Endothelial cell of hepatic sinusoid (primary cell): ENCODE results near the gene PECR.
"Not testable (repeated sequence)": the region's sequence is repeated elsewhere in the genome, so short reads cannot be mapped to it uniquely, and the experiment has no call there.

ENCODE experiments used
- in situ Hi-C: cut with HindIII; loops from 2 replicates; pipeline ENCODE4 v1.10.0; 2017; ENCODE audit warnings: low sequenced_read_pairs

The PECR gene

DNA sequence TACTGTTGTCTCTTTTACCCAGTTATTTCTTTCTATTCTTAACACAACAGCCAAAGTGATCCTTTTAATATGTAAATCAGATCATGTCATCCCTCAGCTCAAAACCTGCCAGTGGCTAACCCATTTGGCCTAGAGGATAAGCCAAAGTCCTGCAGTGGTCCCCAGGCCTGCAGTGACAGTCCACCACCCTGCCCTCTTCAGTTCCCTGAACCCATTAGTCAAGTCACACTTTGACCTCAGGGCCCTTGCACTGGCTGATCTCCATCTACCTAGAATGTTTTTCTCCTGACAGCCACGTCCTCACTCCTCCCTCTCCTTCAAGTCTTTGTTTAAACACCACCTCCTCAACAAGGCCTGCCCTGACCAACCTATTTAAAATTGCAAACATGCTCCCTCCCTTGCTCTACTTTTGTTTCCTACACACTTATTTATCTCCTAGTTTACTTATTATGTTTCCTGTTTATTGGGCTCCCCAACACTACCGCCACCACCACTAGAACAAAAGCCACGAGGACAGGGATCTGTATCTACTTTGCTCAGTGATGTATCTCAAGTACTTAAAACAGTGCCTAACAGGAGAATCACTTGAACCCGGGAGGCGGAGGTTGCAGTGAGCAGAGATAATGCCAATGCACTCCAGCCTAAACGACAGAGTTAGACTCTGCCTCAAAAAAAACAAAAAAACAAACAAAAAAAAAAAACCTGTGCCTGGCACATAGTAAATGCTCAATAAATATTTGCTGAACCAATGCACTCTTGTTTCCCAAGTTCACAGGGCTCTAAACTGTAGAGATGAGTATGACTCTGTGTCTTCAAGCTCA lies 77.5 kb downstream of the PECR start:
- in situ Hi-C loops: no loop called here

DNA sequence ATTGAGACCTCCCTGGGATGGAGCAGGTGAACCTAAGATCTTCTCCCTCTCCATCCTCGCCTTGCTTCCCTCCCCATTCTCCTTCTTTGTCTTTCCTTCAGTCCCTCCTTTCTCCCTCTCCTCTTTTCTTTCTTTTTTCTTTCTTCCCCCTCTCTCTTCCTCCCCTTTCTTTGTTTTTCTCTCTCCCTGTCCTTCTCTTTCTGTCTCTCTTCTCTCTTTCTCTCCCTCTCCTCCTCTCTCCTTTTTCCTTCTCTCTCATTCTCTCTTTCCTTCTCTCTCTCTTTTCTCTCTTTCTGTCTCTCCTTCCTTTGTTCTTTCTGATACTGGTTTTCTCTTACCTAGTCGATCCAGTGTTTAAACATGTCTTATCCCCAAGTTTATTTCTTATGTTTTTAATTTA lies 78.9 kb downstream of the PECR start:
- in situ Hi-C loops: no loop called here

- in situ Hi-C loops: no loop called here
These were observed 79.4 kb downstream of the PECR start for GRCh38 chr2:216002101-216002678.

DNA sequence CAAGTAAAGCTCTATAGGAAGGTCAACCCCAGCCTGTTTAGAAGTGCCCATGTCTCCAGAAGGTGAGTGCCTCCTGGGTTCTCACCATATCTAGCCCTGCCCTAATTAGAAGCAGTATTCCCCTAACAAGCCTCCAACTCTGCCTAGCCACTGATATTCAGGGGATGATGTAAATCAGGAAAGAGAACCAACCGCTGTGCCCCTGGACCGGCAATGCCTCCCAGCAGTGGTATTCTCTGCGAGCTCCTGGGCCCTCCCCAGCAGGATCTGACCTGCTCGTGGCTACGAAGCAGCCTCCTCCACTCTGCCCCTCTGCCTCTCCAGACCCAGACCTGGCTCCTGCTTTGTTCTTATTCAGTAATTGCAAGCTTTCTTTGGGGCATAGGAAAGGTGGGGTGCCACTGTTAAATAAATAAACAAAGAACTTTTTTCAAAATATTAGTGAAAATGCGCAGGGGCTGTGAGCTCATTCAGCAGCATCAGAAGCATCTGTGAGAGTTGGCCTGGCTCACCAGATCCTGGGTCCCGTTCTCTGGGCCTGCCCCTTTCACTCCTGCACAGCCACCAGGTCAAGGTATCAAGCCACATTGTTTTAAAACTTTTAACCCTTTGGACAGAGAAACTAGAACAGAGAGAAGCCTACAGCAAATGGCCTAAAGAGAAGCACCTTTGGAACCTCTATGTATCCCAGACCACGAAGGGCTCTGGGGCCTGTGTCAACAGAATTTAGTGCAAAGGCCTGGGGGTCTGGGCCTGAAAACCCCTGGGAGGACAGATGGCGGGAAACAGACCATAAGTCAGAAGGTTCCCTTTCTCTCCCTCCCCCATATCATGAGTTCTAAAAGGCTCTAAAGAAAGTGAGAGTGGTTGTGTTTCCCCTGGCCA lies 80.2 kb downstream of the PECR start:
- in situ Hi-C loops: no loop called here

GRCh38 chr2:215998636-215999035 lies 83.0 kb downstream of the PECR start:
- in situ Hi-C loops: no loop called here

GRCh38 chr2:215997219-215997618 lies 84.4 kb downstream of the PECR start:
- in situ Hi-C loops: no loop called here

DNA sequence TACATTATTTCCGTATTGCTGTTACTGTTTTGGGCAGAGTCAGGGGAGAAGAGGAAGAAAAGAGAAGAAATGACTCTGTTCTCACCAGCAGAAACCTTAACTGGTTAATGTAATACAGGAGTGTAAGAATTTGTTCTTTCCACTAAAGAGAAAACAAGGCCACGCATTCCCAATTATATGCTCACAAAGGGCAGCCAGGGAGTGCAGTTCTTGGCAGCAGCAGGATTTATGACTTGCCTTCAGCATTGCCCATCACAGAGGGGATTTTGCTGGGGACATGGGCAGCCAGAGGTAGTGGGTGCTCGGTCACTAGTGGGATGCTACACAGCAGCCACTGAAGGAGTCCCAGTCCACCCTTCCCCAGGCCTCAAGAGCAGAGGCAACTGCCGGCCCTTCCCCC lies 86.7 kb downstream of the PECR start:
- in situ Hi-C loops: no loop called here

DNA sequence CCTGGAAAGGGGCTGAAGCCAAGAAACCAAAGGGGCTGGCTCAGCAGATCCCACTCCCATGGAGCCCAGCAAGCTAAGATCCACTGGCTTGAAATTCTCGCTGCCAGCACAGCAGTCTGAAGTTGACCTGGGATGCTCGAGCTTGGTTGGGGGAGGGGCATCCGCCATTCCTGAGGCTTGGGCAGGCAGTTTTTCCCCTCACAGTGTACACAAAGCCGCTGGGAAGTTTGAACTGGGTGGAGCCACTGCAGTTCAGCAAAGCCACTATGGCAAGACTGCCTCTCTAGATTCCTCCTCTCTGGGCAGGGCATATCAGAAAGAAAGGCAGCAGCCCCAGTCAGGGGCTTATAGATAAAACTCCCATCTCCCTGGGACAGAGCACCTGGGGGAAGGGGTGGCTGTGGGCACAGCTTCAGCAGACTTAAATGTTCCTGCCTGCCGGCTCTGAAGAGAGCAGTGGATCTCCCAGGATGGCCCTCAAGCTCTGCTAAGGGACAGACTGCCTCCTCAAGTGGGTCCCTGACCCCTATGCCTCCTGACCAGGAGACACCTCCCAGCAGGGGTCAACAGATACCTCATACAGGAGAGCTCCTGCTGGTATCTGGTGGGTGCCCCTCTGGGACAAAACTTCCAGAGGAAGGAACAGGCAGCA lies 92.9 kb downstream of the PECR start:
- in situ Hi-C loops: not testable (repeated sequence)
